ENCODE data around the gene AEN.
"Not testable (repeated sequence)": the region's sequence is repeated elsewhere in the genome, so short reads cannot be mapped to it uniquely, and the experiment has no call there.

AEN gene

GRCh38 chr15:88630798-88631463 is 9.8 kb downstream of the AEN start:
- Mint-ChIP-seq H3K27me3 (ENCODE audit: low read depth, poor library complexity) (peaks cover 3% of the 10 kb centered on the region), H3K4me1 (peaks cover 5% of the 10 kb centered on the region), H3K36me3 (ENCODE audit: low read depth) (peaks cover 77% of the 10 kb centered on the region), H3K27ac (peak overlapping the region; percentile 78), H3K9me3 (no peaks in the 10 kb centered on the region), H3K4me3 (no peak overlapping the region)
- no peak for DNase-seq
- no peak for TF ChIP-seq CTCF (IDR thresholded peaks at IDR 0.05)

GRCh38 chr15:88631464-88632028 is 10.4 kb downstream of the AEN start:
- Mint-ChIP-seq H3K4me1 (peaks cover 5% of the 10 kb centered on the region), H3K27me3 (ENCODE audit: low read depth, poor library complexity) (peaks cover 6% of the 10 kb centered on the region), H3K9me3 (no peaks in the 10 kb centered on the region), H3K4me3 (no peak overlapping the region), H3K27ac (no peak overlapping the region), H3K36me3 (ENCODE audit: low read depth) (peaks cover 77% of the 10 kb centered on the region)
- TF ChIP-seq CTCF (IDR thresholded peaks at IDR 0.05), result no peak
- no peak for DNase-seq

- H3K27me3 Mint-ChIP-seq (ENCODE audit: low read depth, poor library complexity), result peaks cover 11% of the 10 kb centered on the region
- H3K36me3 Mint-ChIP-seq (ENCODE audit: low read depth), result peaks cover 69% of the 10 kb centered on the region
- not testable (repeated sequence) for H3K9me3 Mint-ChIP-seq, DNase-seq, H3K27ac Mint-ChIP-seq, H3K4me1 Mint-ChIP-seq, H3K4me3 Mint-ChIP-seq
Measured at GRCh38 chr15:88632797-88633196, 11.7 kb downstream of the AEN start.

- peaks cover 16% of the 10 kb centered on the region for H3K27me3 Mint-ChIP-seq (ENCODE audit: low read depth, poor library complexity)
- H3K36me3 Mint-ChIP-seq (ENCODE audit: low read depth), result peaks cover 53% of the 10 kb centered on the region
- no peak overlapping the region for H3K4me3 Mint-ChIP-seq
- DNase-seq, result no peak
- TF ChIP-seq CTCF (IDR thresholded peaks at IDR 0.05), result no peak
- H3K9me3 Mint-ChIP-seq, result no peaks in the 10 kb centered on the region
- H3K4me1 Mint-ChIP-seq, result peaks cover 23% of the 10 kb centered on the region
- H3K27ac Mint-ChIP-seq, result peak overlapping the region; percentile 25
Measured at GRCh38 chr15:88634449-88634848, 13.3 kb downstream of the AEN start.

- Mint-ChIP-seq H3K4me1 (peaks cover 31% of the 10 kb centered on the region), H3K27me3 (ENCODE audit: low read depth, poor library complexity) (peaks cover 12% of the 10 kb centered on the region), H3K27ac (no peak overlapping the region), H3K4me3 (no peak overlapping the region), H3K36me3 (ENCODE audit: low read depth) (peaks cover 44% of the 10 kb centered on the region), H3K9me3 (no peaks in the 10 kb centered on the region)
- DNase-seq, result no peak
- no peak for TF ChIP-seq CTCF (IDR thresholded peaks at IDR 0.05)
Measured at GRCh38 chr15:88635318-88635717, 14.2 kb downstream of the AEN start.

- Mint-ChIP-seq H3K4me3 (no peak overlapping the region), H3K27ac (no peak overlapping the region), H3K4me1 (peaks cover 33% of the 10 kb centered on the region), H3K9me3 (no peaks in the 10 kb centered on the region), H3K27me3 (ENCODE audit: low read depth, poor library complexity) (peaks cover 12% of the 10 kb centered on the region), H3K36me3 (ENCODE audit: low read depth) (peaks cover 37% of the 10 kb centered on the region)
- no peak for TF ChIP-seq CTCF (IDR thresholded peaks at IDR 0.05)
- no peak for DNase-seq
Measured at GRCh38 chr15:88636050-88636449, 14.9 kb downstream of the AEN start.
